ENCODE data around the gene ROR2.

- TF ChIP-seq CTCF (conservative IDR thresholded peaks at IDR 0.05; ENCODE audit: low read depth, low read length), result peak; percentile 21; the same call in 1 of the 2 replicates
- no peak for TF ChIP-seq EZH2phosphoT487 (IDR thresholded peaks at IDR 0.05; ENCODE audit: borderline replicate concordance, low read length)
- no peak for TF ChIP-seq EZH2 (IDR thresholded peaks at IDR 0.05; ENCODE audit: low read length, unreplicated experiment)
Measured at GRCh38 chr9:91558879-91559278, 391.1 kb downstream of the ROR2 start.

All from PC-3 (cell line).